Activated CD8-positive, alpha-beta memory T cell treated with anti-CD3 and anti-CD28 coated beads, Interleukin-2, amount 50 U/mL, for 1 hour (primary cell): ENCODE measurements around the gene FARSA.
A peak's percentile ranks its signal among the peaks of the same experiment; 100 is the strongest.
"Not testable (repeated sequence)": the region's sequence is repeated elsewhere in the genome, so short reads cannot be mapped to it uniquely, and the experiment has no call there.

Source experiments
- DNase-seq: peaks from one replicate; pipeline ENCODE4 v3.0.0-alpha.2; 2020; ENCODE audit errors: extremely low read depth

FARSA gene

DNA sequence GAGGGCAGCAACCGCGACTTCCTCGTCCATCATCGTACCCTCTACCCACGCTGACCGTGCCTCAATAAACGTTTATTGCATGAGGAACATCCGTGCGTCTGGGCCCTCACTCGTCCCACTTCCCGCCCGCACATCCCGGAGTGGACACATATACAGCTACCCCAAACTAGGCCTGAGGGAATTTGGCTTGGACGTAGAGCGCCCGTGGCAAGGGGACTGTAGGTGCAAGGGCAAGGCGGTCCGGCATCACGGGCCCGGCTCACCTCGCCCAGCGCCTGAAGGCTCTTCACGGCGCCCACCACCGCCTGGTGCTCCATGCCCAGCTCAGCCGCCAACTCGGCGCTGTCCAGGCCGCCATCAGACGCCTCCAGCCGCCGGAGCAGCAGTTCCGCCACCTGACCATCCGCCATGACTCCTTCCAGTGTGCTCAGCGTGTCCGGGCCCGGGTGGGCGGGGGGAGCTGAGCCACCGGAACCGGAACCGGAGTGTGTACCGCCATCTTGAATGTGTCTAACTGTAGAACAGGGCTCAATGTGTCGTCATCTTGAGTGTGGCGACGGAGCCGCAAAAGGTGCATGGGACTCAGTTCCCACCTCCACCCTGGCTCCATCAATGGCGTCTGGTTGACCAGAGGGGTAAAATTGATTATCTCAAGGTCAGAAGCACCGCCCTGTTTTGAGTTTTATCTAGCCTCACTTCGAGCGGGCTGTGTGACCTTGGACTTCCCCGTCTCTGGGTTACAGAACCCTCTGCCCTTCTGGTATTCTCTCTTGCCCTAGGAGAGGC is at the start of gene FARSA:
Gene FARSA (minus strand): TSS at position 425 of the 786 bp plus-strand sequence. CDS start 15 bp downstream, at position 410.
- peak; percentile 69 for DNase-seq

DNA sequence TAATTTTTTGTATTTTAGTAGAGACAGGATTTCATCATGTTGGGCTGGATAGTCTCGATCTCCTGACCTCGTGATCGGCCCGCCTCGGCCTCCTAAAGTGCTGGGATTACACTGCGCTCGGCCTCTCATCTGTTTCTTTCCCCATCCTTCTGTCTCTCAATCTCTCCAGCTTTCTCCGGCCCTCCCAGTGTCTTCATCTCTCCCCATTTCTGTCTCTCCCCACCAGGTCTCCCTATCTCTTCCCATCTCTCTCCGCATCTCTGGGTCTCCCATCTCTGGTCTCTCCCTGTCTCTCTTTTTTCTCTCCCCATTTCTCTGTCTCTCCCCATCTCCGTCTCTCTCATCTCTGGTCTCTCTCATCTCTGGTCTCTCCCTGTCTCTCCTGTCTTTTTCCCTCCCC is 49.6 kb upstream of the FARSA start:
- DNase-seq: no peak

DNA sequence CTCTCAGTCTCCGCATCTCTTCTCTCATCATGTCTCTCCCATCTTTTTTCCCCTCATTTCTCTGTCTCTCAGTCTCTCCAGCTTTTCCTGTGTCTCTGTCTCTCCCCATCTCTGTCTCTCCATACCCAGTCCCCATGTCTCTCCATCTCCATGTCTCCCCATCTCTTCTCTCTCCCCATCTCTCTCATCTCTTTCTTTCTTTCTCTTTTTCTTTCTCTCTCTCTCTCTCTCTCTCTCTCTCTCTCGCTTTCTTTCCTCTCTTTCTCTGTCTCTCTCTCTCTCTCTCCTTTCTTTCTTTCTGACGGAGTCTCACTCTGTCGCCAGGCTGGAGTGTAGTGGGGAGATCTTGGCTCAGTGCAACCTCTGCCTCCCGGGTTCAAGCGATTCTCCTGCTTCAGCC is 49.1 kb upstream of the FARSA start:
- DNase-seq: no peak

DNA sequence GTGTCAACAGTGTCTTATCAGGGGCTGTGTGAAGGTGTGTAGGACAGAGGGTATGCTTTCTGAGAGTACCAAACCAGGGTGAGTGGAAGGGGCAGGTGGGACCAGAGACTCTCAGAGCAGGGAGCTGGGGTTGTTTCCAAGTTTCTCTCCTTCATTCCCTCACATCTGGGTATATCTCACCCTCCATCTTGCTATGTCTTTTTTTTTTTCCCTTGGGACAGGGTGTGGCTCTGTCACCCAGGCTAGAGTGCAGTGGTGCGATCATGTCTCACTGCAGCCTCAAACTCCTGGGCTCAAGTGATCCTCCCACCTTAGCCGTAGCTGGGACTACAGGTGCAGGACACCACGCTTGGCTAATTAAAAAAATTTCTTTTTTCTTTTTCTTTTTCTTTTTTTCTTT is 46.5 kb upstream of the FARSA start:
- DNase-seq: no peak

DNA sequence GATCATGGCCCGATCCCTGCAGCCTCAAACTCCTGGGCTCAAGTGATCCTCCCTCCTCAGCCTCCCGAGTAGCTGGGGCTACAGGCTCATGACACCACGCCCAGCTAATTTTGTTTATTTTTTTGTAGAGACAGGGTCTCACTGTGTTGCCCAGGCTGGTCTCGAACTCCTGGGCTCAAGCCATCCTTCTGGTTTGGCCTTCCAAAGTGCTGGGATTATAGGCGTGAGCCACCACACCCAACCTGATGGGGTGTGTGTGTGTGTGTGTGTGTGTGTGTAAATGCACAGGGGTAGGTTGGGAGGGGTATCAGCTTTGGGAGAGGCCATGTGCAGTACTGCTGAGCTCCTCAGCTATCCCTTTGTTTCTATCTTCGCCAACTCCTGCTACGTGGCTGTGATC is 42.6 kb upstream of the FARSA start:
- DNase-seq: not testable (repeated sequence)

DNA sequence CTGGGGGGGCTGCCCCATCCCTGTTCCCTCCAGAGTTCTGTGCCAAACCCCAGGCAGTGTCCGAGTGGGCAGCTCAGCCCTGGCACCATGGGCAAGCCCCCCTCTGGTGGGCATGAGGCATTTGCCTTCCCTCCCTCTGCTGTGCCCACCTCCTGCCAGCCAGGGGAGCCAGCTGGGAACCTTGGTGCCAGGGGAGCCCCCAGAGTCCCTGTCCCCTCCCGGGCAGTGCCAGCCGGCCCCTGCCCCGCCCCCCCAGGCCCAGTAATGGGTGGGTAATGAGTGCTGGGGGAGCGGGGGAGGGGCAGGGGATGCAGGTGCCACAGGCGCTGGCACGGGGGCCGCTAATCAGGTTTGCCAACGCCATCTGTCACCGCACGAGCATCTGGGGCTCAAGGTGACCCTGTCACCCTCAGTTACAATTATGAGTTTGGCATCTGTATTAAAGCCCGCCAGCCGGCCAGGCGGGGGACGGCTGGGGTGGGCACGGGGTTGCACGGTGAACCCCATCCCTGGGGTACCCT is 41.8 kb upstream of the FARSA start:
- no peak for DNase-seq

DNA sequence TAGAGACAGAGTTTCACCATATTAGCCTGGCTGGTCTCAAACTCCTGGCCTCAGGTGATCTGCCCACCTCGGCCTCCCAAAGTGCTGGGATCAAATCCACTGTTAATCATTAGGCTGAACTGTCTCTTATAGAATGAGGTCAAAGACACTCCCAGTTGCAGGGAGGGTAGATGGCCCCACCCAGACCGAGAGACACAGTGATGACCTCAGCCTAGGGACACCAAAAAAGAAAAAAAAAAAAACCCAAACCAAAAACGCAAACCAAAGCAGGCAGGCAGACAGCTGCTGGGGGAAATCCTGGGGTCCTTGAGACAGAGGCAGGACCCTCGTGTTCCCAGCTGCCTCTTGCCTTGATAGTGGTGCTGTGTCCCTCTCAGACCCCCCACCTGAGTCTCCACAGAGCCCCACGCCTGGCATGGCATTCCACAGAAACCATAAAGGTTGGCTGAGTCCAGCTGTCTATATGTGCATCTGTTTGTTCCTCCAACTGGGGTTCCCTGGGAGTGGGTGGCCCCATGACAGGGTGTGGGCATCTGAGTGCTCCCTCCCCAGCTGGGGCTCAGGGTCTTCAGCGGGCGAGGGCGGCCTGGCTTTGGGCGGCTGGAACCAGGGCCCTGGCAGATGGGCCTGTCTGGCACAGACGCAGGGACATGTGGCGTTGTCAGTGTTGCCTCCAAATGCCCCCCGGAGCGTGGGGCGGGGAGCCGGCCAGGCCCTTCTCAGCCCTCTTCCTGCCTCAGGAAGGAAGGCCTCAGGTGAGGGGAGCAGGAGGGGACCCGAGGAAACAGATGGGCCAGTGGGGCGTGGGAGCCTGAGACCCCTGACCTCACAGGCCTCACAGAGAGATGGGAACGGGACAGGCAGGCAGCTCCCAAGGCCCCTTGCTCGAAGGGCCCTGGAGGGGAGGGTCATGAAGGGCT is 41.0 kb upstream of the FARSA start:
- DNase-seq: no peak

DNA sequence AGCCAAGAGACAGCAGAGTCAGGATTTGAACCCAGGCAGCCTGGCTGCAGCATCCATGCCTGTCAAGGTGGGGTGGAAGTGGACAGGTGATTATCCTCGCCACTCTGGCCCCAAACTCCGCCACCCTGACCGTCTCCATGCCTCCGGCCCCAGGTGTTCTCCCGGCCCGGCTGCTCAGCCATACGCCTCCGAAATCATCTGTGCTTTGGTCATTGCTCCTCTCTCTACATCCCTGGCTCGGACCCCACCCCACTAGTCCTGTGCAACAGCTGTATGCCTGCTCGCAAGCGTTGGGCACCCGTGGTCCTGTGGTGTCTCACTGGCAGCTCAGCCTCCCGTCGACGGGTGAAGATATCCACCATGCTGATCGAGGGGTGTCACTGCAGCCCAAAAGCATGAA is 39.7 kb upstream of the FARSA start:
- no peak for DNase-seq

DNA sequence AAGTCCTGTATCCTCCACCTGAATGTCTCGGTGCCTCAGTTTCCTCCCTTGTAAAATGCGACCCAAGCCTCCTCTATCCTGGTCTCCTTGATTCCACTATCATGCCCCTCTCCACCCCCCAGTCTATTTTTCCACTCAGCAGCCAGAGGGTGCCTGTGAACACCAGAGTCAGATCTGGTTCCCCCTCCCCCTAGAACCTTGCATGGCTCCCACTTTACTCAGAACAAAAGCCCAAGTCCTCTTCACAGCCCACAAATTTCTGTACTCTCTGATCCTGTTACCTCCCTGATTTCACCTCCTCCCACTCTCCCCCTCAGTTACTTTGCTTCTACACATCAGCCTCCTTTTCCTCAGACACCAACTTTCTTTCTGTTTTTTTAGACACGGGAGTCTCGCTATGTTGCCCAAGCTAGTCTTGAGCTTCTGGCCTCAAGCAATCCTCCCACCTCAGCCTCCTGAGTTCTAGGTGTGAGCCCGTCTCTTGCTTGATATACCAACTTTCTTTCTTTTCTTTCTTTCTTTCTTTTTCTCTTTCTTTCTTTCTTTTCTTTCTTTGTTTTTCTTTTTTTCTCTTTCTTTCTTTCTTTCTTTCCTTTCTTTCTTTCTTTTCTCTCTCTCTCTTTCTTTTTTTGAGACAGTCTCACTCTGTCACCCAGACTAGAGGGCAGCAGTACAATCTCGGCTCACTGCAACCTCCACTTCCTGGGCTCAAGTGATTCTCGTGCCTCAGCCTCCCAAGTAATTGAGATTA is 36.7 kb upstream of the FARSA start:
- DNase-seq: no peak

DNA sequence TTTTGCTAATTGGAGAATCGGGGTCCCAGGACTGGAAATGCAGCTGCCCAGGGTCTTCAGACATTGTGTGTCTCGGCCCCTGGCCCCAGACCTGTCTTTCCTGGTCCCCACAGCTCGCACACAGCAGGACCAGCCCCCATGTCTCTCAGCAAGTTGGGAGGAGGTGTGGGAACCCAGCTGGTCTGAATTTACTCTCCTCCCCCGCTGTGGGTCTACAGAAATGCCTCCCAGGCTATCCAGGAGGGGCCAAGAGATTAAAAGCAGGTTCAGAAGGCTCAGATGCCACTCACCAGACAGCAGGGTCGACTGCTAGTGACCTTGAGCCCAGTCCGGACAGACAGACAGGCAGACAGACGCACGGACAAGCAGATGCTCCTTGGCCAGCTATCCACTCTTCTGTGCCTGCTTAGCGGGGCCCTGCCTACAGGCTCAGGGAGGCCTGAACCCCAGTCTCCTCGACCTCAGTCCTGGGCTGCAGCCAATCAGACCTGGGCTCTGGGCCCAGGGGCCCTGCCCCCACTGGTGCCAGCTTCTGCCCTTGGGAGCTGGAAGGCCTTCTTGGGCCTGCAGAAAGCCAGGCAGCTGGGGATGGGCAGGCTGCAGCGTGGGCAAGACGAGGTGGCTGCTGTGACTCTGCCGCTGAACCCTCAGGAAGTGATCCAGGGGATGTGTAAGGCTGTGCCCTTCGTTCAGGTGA is 35.9 kb upstream of the FARSA start, which contains the start of gene DAND5:
Gene DAND5 (plus strand): TSS at position 285 of the 697 bp plus-strand sequence. CDS start 85 bp downstream, at position 370.
- DNase-seq: no peak

DNA sequence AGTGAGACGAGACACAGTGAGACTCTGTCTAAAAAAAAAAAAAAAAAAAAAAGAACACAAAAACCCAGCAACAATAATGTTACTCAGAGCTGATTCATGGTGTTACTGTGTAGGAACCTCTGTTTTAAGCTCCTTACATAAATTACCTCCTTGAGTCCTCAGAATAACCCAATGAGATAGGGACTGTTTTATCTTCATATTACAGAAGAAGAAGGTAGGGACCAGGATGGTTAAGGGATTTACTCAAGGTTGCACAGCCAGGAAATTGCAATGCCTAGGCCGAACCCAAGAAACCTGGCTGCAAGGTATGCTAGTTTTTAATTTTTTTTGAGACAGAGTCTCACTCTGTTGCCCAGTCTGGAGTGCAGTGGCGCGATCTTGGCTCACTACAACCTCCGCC is 34.4 kb upstream of the FARSA start:
- no peak for DNase-seq

DNA sequence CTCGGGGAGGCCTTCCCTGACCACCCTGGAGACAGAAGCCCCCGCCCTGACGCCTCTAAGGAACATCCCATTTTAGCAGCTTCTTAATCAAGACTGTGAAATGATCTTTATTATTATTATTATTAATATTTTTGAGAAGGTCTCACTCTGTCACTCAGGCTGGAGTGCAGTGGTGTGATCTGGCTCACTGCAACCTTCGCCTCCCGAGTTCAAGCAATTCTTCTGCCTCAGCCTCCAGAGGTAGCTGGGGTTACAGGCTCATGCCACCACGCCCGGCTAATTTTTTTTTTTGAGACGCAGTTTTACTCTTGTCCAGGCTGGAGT is 32.3 kb upstream of the FARSA start:
- no peak for DNase-seq

DNA sequence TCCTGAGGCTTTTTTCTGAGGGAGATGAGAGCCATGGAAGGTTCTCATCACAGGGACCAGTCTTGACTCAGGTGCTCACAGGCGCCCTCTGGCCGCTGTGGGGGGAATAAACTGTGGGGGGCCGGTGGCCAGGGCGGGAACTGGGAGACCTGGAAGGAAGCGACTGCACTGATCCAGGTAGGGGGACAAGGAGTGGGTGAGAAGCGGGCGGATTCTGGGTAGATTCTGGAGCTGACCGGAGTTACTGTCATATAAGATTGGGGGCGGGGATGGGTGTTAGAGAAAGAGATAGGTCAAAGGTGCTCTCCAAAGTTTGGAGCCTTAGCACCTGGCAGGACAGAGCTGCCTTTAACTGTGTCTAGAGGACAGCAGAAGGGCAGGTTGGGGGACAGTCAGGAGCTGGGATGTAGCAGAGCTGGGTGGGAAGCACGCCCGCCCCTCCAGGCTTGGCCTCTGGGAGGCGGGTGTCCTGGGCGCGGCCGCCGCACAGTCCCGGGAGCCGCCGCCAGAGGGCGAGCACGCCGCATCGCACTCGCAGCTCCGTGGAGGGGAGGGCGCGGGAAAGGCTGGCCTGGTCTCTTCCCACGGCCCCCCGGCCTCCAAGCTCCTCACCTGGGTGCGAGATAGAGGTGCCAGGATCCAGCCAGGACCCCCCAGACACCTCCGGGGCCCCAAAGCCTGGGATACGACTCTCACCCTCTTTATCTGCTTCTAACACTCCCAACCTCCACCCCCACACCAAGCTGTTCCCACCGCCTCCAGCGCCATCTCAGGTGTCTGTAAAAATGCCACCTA is 31.7 kb upstream of the FARSA start:
- no peak for DNase-seq

DNA sequence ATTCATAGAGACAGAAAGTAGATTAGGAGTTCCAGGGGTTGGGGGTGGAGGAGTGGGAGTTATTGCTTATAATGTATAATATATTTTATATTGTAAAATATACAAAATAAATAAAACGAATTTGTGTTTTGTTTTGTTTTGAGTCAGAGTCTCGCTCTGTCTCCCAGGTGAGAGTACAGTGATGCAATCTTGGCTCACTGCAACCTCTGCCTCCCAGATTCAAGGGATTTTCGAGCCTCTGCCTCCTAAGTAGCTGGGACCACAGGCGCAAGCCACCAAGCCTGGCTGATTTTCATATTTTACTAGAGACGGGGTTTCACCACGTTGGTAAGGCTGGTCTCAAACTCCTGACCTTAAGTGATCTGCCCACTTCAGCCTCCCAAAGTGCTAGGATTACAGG is 26.0 kb upstream of the FARSA start:
- no peak for DNase-seq

DNA sequence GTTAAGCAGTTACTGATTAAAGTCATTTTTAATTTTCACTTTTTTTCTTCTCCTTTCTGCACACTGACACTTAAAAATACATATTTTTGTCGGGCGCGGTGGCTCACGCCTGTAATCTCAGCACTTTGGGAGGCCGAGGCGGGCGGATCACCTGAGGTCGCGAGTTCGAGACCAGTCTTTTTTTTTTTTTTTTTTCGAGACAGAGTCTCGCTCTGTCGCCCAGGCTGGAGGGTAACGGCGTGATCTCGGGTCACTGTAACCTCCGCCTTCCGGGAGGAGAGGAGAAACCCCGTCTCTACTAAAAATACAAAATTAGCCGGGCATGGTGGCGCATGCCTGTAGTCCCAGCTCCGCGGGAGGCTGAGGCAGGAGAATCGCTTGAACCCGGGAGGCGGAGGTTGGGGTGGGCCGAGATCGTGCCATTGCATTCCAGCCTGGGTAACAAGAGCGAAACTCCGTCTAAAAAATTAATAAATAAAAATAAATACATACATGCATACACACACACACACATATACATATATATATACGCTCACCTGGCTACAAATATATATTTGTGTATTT is 24.0 kb upstream of the FARSA start:
- not testable (repeated sequence) for DNase-seq

DNA sequence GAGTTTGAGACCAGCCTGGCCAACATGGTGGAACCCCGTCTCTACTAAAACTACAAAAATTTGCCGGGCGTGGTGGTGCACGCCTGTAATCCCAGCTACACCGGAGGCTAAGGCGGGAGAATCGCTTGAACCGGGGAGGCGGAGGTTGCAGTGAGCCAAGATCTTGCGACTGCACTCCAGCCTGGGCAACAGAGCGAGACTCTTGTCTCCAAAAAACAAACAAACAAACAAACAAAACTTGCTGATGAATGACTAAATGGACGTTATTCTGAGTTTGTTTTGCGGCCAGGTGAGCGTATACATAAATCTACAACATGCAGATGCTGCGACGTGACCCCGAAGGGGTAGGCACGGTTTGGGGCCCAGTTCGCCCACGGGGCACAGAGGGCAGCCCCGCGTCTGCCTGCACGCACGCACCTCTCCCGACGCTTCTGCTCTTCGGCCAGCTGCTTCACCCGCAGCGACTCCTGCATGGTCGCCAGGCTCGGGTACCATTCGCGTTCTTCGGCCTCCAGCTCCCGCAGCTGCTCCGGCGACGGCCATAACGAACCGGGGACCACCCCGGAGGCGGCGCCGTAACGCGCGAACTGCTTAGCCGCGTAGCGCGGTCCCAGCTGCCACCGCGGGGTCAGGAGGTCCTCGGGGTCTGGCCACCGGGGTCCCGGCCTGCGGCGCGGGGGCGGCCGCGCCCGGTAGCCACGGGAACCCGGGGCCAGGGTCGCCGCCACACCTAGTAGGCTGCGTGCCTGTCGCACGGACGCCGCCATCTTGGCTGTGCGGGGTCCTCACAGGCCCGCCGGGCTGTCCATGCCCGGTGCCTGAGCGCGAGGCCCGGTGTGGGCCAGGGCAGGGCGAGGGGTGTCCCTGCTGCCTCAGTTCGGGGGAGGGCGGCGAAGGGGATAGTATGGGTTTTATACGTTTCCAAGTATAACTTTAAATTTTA is 23.2 kb upstream of the FARSA start, which contains the start of gene GADD45GIP1:
Gene GADD45GIP1 (minus strand): TSS at position 778 of the 943 bp plus-strand sequence. CDS start 11 bp downstream, at position 767.
- DNase-seq: peak; percentile 40

DNA sequence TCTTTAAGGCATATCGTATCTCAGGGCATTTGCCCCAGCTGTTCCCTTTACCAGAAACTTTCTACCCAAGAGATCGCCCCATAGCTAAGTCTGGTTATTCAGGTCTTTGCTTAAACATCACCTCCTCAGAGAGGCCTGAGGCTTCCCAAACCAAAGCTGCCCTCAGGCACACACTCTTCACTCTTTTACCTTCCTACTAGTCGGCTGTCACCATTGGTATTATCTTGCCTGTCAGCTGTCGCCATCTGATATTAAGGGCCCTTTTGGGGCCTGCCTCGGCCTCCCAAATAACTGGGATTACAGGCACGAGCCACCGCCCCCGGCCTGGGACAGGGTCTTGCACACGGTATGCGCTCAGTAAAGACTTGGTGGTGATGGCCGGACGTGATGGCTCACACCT is 22.5 kb upstream of the FARSA start:
- no peak for DNase-seq

DNA sequence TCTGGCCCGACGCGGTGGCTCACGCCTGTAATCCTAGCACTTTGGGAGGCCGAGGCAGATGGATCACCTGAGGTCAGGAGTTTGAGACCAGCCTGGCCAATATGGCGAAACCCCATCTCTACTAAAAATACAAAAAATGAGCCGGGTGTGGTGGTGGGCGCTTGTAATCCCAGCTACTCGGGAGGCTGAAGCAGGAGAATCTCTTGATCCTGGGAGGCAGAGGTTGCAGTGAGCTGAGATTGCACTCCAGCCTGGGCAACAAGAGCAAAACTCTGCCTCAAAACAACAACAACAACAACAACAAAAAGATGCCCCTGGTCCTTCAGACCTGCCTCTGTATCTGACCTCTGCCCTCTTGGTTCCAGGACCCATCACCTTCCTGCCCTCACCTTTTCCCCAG is 22.1 kb upstream of the FARSA start:
- DNase-seq: not testable (repeated sequence)

DNA sequence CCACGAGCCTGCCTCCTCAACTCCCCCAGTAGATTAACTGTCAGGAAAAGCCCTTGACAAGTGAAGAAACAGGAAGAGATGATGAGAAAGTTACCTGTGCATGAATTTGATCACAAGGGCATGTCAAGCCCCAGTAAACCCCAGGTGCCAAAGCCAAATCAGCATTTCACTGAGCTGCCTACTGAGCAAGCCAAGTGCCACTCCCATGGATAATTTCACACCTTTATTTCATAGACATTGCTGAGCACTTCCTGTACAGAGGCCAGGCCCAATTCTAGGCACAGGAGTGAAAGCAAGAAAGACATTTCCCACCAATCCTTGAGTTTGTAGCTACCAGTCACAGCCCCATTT is 21.1 kb upstream of the FARSA start:
- no peak for DNase-seq
